HTR-8/SVneo (cell line): ENCODE data around the gene GTF3C5.

Experiments used
- DNase-seq: peaks from one replicate; pipeline ENCODE4 v3.0.0; 2011; ENCODE audit warnings: low spot score, mixed read lengths; ENCODE audit not compliant: insufficient read length
- FAIRE-seq: peaks from 2 replicates; lab custom pipeline; 2011; peaks lifted over from hg19 to GRCh38; lab: Jason Lieb, UNC

The GTF3C5 gene

GRCh38 chr9:133102190-133103021 is 71.6 kb downstream of the GTF3C5 start:
- no peak for FAIRE-seq
- no peak for DNase-seq

DNA sequence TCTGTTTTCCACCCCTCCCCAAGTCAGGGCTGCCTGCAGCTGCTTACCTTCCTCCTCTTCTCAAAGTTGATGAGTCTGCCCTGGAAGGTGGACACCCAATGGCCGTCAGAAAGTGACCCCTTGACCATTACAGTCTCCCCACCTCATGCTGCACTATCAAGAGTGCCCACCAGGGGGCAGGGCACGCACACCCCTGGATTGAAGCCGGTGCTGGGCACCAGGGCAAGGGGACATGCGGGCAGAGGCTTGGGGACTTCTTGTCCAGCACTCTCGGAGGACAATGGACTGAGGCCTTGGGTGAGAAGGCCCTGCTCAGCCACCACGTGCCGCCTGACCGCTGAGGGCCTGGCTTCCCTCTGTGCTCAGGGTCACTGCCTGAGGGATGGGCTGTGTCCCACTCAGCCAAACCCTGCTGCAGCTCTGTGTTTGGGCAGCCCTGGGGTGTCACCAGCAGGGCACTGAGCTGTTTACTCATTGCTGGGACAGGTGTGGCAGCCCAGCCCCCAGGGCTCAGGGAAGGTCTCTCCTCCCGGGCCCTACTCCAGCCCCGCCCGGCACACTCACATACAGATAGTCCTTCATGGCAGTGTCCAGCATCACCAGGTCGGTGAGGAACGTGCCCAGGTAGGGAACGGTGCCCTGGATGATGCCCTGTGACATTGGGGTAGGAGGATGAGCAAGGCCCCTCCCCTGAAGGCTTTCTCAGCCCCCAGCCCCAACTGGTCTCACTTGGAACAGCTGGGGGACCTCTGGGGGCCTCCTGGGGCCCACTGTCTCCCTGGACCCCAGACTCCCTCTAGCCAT is 72.6 kb downstream of the GTF3C5 start:
- FAIRE-seq (peak; percentile 23), DNase-seq (peak; percentile 48)

DNA sequence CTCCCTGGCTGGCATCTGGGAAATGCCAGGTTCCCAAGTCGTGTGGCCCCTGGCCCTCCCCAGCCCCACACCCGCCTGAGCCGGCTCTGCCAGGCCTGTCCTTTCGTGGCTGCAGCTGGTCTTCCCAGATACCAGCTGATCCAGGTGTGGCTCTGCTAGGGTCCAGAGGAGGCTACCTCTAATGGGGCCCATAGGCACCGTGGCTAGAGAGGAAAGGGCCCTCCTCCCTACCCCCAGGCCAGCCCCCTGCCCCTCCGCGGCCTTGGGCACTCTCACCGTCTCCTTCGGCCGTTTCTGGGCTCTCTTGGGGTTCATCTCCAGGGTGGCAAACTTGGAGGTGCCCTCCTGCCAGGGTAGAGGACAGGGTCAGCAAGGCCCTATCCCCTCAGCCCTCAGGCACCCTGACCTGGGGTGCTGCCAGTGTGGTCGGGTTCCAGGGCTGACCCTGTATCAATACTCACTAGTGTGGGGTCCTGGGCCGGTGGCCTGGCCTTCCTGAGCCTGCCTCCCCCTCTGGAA is 73.2 kb downstream of the GTF3C5 start:
- DNase-seq = no peak
- FAIRE-seq = no peak

DNA sequence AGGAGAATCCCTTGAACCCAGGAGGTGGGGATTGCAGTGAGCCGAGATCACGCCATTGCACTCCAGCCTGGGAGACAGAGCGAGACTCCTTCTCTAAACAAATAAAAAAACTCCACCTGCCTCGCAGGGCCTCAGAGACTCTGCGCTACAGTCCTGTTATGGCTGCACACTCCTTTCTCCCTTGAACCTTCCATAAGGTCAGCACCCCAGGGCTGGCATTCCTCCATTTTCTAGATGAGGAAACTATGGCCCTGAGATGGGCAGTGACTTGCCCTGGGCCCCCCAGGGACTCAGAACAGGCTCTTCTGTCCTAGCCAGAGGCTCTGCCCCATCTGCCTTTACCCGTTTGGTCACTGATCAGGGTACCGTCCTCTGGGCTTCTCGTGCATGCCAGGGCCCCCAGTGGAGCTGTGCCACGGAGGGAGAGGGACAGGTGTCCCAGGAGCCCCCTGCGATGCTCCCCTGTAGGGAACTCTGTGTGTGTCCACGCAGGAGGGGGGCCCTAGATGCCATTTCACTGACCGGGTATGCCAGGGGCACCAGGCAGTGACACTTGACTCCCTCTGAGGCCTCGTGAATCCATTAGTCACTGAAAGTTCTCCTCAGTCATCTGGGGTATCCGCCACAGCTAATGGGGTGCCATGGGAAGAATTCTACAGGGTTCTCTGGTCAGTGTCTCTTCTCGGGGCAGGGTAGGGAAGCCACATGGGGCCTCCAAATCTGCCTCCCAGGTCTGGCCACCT is 74.1 kb downstream of the GTF3C5 start:
- no peak for FAIRE-seq
- no peak for DNase-seq

DNA sequence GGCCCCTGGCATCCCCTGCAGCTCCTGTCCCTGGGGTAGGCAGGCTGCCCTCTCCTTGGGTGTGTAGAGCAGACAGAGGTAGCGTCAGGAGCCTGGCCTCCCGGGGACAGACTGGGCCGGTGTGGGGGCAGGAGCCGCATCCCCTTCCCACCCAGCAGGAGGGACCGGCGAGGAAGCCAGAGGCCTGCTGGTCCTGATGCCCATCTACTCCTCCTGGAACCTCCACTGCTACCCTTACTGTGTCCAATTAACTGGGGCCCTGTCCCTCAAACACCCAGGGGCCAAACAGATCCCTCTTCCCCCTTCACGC is 74.6 kb downstream of the GTF3C5 start:
- no peak for DNase-seq
- FAIRE-seq = no peak

- FAIRE-seq (no peak), DNase-seq (no peak)
These were observed 75.9 kb downstream of the GTF3C5 start for GRCh38 chr9:133106511-133107244.

GRCh38 chr9:133107245-133107722 is 76.5 kb downstream of the GTF3C5 start:
- no peak for FAIRE-seq
- no peak for DNase-seq
